HG03039 (cell line): ENCODE measurements around the gene CSPG4.
"Not testable (repeated sequence)": the region's sequence is repeated elsewhere in the genome, so short reads cannot be mapped to it uniquely, and the experiment has no call there.

Source experiments
- ATAC-seq: cut with Tn5 transposase; IDR thresholded peaks from one replicate; pipeline ENCODE4 v1.9.1; 2021; ENCODE audit warnings: mild to moderate bottlenecking, moderate library complexity; ENCODE audit not compliant: unreplicated experiment

Gene CSPG4

GRCh38 chr15:75693028-75693427 is 19.6 kb downstream of the CSPG4 start:
- ATAC-seq: not testable (repeated sequence)

GRCh38 chr15:75692311-75692710 is 20.3 kb downstream of the CSPG4 start:
- not testable (repeated sequence) for ATAC-seq

GRCh38 chr15:75689429-75689828 is 23.2 kb downstream of the CSPG4 start:
- ATAC-seq: not testable (repeated sequence)

- no peak for ATAC-seq
Observed at GRCh38 chr15:75688831-75689230, 23.8 kb downstream of the CSPG4 start.

GRCh38 chr15:75688278-75688557 is 24.4 kb downstream of the CSPG4 start:
- no peak for ATAC-seq

- no peak for ATAC-seq
Observed at GRCh38 chr15:75687486-75688277, 25.0 kb downstream of the CSPG4 start.

DNA sequence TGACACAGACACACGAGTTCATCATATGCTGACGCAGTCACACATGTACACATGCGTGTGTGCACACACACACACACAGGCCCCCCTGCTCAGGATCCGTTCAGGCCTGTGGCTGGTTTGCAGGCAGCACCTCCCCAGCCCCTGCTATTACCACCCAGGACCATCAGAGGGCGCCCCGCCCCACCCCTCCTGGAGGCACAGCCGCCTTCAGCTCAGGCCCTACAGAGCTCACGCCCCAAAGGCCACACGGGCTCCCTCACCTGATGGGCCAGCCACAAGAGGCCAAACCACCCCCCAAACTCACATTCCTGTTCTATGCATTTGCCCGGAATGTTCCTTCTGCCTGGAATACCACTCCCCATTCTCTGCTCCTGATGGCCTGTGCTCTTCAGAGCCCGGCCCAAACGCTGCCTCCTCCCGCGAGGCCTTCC is 26.4 kb downstream of the CSPG4 start:
- not testable (repeated sequence) for ATAC-seq

DNA sequence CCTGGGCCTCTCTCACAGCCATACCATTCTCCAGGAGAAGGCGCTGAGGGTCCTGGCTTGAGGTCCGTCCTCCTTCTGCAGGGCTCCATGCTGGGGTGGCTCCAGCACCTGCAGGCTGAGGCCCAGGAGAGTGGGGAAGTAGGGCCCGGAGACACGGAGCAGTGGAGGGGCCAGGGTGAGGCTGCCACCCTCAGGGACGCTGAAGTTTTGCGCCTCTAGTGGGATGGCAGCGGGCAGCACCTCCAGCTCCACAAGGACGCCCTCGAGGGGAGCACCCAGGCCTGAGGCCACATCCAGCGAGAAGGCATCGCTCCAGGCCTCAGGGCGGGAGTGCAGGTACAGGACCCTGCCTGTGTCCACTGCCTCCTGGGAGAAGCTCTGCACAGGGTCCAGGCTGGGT is 27.5 kb downstream of the CSPG4 start:
- no peak for ATAC-seq

GRCh38 chr15:75684648-75685047 is 28.0 kb downstream of the CSPG4 start:
- no peak for ATAC-seq

DNA sequence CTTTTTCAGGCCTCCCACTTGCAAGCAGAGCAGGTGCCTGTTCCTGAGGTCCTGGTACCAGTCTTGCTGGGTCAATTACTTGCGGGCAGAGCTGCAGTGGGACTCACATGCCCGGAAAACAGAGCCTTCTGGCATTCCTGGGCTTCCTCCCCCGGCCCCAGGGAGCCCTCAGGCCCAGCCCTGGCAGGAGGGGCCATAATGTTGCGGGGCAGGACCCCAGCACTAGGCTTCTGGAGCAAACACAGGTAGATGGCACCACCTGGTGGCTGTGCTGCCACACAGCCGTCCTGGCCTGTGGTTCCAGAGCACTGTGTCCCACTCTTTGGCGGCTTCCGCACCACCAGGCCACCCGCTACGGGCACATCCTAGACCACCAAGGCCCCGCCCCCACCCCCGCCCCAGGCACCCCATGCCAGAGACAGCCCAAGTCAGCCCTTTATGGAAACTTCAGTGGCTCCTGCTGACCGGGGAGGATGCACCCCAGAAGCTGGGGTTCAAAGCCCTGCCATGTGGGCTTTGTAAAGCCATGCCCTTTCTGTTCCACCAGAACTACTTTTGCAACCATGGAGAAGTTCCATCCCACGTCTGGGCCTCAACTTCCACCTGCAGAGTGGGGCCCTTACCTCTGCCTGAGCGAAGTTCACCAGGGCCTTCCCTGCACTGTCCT is 28.9 kb downstream of the CSPG4 start:
- ATAC-seq: not testable (repeated sequence)

- no peak for ATAC-seq
Observed at GRCh38 chr15:75682181-75683135, 30.2 kb downstream of the CSPG4 start.

DNA sequence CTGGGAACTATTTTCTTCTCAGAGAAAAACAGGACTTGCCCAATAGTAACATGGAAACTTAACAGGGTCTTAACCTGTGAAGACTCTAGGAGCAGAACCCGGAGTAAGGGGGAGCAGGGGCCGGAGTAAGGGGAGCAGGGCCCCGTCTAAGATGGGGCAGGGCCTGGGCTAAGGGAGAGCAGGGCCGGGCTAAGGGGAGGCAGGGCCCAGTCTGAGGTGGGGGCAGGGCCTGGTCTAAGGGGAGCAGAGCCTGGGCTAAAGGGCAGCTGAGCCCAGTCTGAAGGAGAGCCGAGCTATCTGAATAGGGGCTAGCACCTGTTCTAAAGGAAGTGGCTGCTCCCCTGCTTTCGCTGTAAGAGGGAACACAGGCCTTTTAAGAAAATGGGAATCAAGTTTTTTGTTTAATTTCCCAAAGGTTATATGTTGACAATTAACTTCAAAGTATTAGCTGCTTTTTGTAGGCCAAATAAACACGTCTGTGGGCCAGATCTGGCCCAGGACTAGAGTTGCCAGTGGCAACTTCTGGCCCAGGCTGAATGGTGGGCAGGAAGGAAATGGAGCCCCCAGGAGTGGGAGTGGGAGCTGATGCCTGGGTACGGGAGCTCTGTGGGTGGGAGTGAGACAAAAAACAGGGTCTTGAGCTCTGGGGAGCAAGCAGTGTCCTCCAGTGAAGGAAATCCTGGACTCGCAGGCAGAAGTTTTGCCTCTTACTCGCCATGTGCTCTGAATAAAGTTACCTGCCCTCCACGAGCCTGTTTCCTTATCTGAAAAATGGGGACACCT is 32.5 kb downstream of the CSPG4 start:
- no peak for ATAC-seq

DNA sequence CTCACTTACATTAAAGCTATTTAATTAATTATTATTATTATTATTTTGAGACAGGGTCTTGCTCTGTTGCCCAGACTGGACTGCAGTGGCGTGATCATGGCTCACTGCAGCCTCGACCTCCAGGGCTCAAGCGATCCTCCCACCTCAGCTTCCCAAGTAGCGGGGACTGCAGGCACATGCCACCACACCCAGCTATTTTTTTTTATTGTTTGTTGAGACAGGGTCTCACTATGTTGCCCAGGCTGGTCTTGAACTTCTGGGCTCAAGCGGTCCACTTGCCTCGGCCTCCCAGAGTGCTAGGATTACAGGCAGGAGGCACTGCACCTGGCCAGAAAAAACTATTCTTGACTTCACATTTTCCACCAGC is 34.3 kb downstream of the CSPG4 start:
- not testable (repeated sequence) for ATAC-seq

DNA sequence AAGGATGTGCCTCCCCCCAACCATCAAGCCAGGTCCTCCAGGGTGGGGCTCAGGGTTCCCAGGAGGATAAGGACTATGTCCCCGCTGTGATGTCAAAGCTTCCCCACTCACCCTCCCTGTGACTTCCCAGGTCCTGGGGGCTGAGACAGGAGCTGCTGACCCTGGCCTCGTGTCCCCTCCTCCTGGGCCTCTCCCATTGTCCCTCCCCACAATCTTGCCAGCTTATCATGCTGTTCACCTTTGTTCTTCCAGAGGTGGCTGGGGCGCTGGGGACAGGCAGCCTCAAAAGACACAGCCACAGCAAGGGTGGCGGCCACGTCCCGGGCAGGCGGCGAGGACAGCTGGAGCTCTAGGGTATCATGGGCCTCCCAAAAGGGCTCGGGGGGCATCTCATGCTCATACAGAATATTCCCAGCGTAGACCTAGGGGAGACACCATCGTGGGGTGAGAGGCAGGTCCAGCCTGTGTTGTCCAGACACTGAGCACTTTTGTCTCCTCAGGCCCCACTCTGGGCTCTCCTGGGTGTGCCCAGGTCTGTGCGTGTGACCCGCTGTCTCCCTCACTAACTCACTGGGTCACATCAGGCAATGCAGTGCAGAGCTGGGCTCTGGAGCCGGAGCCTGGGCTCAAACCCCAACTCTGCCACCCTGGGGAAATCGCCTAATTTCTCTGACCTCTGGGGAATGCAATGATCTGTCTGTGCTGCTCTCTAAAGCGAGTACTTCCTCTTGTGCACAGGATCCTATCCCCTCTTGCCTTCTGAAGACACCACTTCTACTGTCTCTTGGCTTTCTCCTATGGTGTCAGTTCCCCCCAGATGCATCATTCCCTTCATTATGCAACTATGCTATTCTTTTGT is 35.0 kb downstream of the CSPG4 start:
- ATAC-seq: no peak

DNA sequence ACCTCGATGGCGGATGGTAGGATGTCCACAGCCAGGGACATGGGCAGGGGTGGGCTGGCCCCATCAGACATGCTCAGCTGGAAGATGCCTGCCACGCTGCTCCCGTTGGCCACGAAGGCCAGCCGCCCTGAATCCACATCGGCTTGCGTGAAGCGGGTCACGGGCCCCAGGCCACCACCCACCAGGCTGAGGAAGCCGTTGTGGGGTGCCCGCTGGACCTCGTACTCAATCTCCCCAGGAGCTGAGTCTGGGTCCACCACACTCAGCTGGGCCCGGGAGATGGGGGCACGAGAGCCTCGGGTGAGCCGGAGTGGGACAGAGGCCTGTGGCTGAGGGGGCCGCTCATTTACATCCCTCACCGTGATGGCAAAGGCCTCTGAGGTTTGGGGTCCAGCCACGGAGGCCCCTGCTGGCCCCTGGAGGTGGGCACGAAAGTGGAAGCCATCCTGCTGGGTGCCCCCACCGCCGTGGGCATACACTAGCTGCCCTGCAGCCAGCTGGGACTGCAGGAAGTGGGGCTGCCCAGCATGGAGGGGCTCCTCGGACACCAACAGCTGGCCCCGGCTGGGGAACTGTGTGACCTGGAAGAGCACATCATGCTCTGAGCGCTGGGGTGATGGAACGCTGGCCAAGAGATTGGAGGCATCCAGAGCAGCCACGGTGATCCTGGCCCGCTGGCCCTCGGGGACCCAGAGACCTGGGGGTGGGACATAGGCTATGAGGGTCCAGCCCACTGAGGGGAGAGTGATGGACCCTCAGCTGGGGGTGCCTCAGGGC is 35.8 kb downstream of the CSPG4 start:
- ATAC-seq: no peak

DNA sequence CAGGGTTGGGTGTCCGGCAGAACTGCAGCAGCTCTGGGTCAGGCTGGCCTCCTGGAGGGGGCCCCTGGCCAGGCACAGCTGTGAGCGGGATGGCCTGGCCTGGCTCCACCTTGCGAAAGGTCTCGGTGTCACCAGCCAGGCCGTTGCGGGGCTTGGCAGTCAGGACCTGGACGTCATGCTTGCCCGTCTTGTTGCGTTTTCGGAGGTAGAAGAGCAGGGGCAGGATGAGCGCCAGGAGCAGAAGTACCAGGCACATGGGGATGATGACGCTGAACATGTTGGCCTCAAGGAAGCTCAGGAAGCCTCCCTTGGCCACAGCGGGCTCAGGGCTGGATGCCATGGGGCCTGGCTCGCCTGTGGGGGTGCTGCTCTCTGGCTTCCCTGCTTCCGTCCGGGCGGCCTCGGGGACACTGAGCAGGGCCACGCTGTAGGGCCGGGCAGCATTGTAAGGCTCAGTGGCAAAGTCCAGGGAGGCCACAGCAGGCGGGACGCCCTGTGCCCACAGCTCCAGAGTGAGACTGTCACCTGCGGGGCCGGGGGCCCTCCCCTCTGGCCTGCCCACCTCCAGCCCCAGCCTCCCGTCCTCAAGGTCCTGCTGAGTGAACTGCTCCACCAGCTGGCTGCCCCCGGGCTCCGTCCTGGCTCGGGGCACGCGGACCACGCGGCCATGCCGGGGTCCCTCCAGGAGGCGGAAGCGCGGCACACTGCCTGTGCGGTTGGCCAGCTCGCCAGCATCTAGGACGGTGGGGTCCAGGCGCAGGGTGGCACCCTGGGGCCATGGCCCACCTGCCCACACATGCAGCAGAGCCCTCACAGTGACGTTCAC is 36.9 kb downstream of the CSPG4 start:
- ATAC-seq: no peak

DNA sequence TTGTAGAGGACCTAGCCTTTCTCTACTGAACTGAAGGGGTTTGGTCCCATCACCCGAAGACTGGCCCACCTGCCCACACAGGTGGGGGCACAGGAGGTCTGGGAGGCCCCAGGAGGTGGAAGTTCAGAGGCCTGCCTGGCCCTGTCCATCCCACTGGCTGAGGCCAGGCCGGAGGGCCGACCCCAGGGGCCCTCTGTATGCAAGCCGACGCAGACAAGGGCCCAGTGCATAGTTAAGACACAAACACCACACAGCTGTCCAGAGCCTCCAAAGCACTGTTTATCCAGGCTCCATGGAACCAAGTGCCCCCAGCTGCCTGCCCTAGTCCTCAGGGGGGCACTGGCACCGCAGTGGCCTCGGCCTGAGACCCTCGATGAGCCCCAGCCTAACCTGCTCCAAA is 38.3 kb downstream of the CSPG4 start:
- ATAC-seq: no peak
